Gastroesophageal sphincter (tissue), 3 donors: ENCODE results near the gene RNF43.

ENCODE experiments used
- POLR2A ChIP-seq, 2 donors: fragments of 450-650 bp; IDR thresholded peaks; one replicate each; pipeline ENCODE4 v1.6.1; 2017; ENCODE audit warnings: antibody characterized with exemption in 2 of 2, mild to moderate bottlenecking in 2 of 2, moderate library complexity in 1 of 2
- TF ChIP-seq, protein P1 (sequence below), 4 experiments: fragments of 200-600 bp in 2 of 4; fragments of 450-650 bp in 2 of 4; sonication (generic) in 1 of 4; IDR thresholded peaks; one replicate each; pipeline ENCODE4 v1.5.1; 2017 to 2019; ENCODE audit warnings: antibody characterized with exemption in 4 of 4, mild to moderate bottlenecking in 2 of 4, moderate library complexity in 2 of 4

GRCh38 chr17:58375256-58375655 is 42.1 kb downstream of the RNF43 start:
- TF ChIP-seq, protein P1, sequence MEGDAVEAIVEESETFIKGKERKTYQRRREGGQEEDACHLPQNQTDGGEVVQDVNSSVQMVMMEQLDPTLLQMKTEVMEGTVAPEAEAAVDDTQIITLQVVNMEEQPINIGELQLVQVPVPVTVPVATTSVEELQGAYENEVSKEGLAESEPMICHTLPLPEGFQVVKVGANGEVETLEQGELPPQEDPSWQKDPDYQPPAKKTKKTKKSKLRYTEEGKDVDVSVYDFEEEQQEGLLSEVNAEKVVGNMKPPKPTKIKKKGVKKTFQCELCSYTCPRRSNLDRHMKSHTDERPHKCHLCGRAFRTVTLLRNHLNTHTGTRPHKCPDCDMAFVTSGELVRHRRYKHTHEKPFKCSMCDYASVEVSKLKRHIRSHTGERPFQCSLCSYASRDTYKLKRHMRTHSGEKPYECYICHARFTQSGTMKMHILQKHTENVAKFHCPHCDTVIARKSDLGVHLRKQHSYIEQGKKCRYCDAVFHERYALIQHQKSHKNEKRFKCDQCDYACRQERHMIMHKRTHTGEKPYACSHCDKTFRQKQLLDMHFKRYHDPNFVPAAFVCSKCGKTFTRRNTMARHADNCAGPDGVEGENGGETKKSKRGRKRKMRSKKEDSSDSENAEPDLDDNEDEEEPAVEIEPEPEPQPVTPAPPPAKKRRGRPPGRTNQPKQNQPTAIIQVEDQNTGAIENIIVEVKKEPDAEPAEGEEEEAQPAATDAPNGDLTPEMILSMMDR (IDR thresholded peaks at IDR 0.05) = no peak
- TF ChIP-seq POLR2A (IDR thresholded peaks at IDR 0.05) = no peak
